Measurements from ENCODE around the gene RNPEPL1.
A peak's percentile ranks its signal among the peaks of the same experiment; 100 is the strongest.

The RNPEPL1 gene

DNA sequence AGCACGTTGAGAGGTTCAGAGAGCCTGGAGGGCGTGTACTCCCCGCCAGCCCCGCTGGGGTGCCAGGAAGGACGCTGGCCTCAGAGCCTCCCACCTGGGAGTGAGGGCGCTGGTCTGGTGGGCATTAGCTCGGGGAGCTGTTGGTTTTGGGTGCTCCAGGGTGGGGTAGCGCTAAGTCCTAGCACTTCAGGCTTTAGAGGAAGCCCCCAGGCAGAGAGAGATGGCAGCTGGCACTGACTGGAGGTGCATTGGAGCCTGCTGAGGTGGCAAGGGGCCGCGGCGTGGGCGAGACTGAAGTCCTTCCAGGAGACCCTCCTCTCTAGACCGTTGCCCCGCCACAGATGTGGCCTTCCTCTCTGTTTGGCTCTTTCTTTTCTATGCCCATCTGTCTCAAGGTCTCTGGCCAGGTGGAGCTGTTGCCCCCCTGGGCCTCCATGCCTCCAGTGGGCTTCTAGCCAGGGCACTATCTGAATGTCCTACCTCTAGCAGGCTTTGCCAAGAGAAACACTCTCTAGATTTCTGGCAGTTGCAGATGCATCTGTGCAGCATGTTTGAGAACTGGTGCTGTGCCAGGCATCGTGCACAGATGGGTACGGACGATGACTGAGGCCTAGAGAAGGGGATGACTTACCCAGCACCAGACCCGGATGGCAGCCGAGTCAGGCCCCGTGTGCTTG is 24.9 kb downstream of the RNPEPL1 start:
- DNase-seq, result no peak

DNA sequence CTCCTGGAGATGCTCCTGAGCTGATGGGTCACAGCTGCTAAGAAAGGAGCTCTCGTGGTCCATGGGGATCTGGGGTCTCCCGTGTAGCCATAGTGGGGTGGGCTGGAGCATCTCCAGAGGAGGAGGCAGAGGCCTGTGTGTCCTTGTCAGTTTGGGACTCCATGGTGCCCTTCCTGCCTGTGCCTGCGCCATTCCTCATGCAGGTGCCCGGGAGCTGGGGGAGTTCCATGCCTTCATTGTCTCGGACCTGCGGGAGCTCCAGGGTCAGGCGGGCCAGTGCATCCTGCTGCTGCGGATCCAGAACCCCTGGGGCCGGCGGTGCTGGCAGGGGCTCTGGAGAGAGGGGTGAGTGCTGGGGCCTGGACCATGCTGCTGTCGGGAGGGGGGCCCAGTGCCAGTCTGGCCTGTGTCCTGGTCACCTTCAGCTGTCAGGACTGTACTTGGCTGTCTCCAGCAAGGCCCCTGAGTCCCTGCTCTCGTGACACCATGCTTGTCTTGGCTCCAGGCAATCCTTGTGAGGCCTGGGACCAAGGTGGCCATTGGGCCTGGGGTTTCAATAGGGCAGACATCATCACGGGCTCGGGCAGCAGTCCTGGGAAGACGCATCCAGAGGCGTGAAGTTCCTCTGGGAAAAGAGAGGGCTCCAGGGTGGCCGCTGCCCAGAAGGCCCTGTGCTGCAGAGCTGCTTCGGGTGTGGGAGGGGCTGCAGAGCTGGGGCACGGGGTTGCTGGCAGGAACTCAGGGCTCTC is 25.6 kb downstream of the RNPEPL1 start:
- DNase-seq, result no peak

DNA sequence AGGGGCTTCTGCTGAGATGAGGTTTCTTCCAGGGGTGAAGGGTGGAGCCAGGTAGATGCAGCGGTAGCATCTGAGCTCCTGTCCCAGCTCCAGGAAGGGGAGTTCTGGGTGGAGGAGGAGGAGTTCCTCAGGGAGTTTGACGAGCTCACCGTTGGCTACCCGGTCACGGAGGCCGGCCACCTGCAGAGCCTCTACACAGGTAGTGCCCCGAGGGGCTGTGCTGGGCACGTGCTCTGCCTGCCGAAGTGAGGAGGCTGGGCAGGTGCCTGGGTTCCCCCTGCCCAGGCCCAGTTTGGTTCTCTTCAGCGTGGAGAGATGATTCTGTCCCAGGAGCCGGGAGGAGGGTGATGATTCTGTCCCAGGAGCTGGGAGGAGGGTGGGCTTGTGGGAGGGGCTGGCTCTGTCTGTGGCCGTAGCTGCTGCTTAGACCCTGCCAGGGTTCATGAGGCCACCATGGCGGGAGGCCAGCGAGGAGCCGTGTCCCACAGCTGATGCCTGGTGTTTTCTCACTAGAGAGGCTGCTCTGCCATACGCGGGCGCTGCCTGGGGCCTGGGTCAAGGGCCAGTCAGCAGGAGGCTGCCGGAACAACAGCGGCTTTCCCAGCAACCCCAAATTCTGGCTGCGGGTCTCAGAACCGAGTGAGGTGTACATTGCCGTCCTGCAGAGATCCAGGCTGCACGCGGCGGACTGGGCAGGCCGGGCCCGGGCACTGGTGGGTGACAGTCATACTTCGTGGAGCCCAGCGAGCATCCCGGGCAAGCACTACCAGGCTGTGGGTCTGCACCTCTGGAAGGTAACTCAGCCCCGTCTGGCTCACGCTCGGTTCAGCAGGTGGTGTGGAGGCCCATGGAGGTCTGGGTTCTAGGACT is 26.5 kb downstream of the RNPEPL1 start:
- no peak for DNase-seq

GRCh38 chr2:240595381-240596079 is 27.2 kb downstream of the RNPEPL1 start:
- DNase-seq, result peak; percentile 22 to 26

DNA sequence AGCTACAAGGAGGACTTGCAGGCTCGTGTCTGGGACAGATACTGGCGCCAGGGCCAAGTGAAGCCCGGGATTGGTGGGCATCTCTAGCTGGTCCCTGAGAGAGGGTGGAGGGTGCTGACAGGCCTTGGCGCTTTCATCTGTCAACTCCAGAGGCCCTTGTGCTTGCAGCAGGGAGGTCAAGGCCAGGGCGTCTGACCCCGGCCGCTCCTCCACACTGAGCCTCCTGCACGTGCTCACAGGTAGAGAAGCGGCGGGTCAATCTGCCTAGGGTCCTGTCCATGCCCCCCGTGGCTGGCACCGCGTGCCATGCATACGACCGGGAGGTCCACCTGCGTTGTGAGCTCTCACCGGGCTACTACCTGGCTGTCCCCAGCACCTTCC is 27.8 kb downstream of the RNPEPL1 start:
- no peak for DNase-seq

GRCh38 chr2:240596491-240596931 is 28.2 kb downstream of the RNPEPL1 start:
- DNase-seq, result no peak

DNA sequence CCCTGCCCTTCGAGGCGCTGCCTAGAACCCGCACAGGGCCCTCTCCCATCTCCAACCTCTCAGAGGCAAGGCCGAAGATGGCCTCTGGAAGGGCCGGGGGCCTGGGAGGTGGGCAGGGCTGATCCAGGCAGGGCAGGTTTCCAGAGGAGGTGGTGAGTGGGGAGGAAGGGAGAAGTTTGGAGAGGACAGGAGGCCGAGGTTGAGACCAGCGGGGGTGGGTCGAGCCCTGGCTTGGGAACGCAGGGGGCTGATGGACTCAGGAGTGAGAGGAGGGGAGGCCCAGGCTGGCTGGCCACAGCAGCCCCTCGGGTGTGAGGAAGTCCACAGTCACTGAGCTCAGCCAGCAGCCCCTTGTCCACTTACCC is 28.8 kb downstream of the RNPEPL1 start:
- no peak for DNase-seq

DNA sequence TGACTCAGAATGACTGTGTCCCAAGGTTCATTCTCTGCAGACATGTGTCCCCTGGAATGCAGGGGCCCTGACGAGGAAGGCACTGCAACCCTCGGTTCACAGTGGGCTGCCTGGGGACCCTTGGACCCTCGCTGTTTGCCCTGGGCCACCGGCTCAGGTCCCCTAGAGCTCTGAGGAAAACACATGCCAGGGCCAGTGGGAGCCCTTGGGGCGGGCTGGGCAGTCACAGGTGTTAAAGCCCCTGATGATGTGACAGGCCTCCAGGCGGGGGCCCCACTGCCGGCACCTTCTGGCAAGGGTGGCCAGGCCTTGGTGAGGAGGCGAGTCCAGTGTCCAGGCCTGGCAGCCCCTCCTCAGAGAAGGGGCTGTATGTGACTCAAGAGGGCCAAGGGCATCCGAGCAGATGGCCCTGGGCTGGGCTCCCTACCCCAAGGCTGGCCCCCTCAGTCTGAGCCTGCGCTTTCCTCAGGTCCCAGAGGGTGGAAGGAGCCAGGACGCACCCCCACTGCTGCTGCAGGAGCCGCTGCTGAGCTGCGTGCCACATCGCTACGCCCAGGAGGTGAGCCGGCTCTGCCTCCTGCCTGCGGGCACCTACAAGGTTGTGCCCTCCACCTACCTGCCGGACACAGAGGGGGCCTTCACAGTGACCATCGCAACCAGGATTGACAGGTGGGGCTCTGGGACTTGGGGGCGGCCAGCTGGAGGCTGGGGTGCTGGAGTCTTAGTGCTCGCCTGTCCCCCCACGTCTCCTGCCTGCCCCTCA is 29.3 kb downstream of the RNPEPL1 start:
- DNase-seq, result no peak

DNA sequence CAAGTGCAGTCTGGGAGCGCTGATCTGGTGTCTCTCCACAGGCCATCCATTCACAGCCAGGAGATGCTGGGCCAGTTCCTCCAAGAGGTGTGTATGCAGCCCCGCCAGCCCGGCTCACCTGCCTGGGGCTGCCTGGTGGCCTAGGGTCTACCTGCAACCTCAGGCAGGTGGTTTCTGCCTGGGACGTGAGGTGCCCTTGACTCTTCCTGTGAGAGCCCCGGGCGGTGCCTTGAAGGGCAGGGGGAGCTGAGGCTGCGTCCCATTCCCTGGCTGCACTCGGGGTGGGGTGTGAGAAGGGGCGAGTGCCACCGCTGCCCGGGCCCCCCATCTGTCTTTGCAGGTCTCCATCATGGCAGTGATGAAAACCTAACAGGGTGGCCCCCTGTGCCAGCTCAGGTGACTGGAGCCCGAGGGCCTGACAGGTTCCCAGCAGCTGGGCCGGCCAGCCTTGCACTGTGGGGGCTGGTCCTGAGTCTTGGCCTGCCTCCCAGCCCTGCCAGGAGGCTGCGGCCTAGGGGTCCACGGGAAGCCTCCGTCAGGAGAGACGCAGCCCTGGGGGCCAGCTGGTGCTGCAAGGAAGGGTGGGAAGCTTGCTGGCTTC is 30.1 kb downstream of the RNPEPL1 start:
- DNase-seq, result no peak

- no peak for DNase-seq
Measured at GRCh38 chr2:240599141-240599583, 30.9 kb downstream of the RNPEPL1 start.

- DNase-seq, result no peak
Measured at GRCh38 chr2:240600451-240600961, 32.2 kb downstream of the RNPEPL1 start.

DNA sequence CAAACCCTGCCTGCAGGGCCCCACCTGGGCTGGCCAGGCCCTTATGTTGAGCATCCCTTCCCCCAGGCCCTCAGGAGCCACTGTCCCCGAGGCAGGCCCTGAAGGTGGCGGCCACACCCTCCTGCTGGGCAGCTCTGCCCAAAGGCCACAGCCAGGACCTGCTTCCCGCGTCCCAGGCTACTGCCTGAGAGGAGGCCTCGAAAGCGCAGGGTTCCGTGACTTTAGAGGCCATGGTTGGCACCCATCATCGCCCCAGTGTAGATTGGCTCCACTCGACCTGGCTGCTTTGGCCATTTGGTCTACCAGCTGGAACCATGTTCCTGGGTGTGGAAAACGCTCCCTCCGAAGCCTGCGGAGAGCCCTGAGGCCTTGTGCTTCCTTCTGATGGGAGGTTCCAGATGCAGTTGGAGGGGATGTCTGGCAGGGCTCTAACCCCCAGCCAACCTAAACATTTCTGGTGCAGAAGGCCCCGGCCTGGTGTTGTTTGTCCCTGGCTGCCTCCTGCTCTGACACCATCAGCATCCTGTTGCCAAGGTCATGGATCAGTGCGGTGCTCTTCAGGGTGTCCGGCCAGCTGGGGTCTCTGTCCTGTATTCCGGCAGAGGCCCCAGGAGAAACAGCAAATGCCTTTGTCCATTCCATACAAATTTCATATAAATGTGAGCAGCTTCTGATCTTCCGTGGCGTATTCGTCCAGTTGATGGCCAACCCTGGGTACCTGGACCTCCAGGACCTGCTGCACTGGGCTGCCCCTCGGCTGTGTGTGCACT is 33.0 kb downstream of the RNPEPL1 start:
- no peak for DNase-seq

- DNase-seq, result no peak
Measured at GRCh38 chr2:240601831-240602160, 33.5 kb downstream of the RNPEPL1 start.

DNA sequence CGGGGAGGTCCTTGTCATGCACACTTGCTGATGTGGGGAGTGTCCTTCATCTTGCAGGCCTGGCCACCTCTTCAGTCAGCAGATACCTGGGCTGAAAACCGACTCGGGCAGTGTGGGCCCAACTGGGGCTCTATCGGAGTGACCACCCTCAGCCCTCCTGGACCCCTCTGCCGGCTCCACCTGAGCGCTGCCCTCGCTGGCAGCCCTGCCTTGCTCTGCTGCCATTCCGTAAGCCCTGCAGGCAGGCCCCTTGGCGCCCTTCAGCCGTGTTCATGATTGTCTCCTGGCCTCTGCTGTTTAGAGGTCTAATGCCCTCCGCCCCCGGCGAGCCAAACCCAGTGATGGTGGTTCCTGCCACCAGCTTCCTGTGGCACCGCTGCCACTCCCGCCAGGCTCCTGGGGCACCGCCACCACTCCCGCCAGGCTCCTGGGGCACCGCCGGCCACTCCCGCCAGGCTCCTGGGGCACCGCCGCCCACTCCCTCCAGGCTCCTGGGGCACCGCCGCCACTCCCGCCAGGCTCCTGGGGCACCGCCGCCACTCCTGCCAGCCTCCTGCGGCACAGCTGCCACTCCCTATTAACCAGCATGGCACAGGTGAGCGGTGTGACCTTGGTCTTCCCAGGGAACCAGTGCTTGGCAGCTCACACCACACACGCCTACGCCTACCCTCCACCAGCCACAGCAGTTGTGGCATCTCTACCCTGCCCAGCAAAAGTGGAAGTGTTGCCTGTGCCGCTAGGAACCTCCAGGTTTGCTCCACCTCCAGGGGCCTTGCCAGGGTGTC is 34.2 kb downstream of the RNPEPL1 start:
- no peak for DNase-seq

- DNase-seq, result no peak
Measured at GRCh38 chr2:240603081-240603835, 35.0 kb downstream of the RNPEPL1 start.

- no peak for DNase-seq
Measured at GRCh38 chr2:240603846-240604245, 35.6 kb downstream of the RNPEPL1 start.

DNA sequence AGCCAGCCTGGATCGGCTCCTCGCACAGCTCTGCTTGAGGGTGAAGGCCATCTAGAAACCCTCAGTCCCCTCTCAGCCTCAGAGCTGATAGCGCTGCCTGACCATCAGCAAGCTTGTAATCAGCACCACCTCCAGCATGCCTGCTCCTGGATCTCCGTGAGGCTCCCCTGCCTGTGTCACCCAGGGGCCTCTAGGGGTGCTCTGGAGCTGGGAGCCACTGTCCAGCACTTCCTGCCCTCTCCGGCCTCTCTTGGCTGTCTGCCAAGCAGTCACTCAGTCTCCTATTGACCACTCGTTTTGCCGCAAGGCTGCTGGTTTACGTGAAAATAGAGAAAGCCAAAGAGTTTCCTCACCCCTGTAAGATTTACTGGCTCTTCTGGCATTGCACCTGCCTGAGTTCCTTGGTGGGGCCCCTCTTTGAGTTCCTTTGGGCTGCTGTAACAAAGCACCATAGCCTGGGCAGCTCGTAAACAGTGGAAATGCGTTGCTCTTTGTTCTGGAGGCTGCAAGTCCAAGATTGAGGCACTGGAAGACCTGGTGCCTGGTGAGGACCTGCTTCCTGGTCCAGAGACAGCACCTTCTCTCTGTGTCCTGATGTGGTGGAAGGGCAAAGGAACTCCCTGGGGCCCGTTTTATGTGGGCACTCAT is 36.1 kb downstream of the RNPEPL1 start:
- DNase-seq, result no peak

DNA sequence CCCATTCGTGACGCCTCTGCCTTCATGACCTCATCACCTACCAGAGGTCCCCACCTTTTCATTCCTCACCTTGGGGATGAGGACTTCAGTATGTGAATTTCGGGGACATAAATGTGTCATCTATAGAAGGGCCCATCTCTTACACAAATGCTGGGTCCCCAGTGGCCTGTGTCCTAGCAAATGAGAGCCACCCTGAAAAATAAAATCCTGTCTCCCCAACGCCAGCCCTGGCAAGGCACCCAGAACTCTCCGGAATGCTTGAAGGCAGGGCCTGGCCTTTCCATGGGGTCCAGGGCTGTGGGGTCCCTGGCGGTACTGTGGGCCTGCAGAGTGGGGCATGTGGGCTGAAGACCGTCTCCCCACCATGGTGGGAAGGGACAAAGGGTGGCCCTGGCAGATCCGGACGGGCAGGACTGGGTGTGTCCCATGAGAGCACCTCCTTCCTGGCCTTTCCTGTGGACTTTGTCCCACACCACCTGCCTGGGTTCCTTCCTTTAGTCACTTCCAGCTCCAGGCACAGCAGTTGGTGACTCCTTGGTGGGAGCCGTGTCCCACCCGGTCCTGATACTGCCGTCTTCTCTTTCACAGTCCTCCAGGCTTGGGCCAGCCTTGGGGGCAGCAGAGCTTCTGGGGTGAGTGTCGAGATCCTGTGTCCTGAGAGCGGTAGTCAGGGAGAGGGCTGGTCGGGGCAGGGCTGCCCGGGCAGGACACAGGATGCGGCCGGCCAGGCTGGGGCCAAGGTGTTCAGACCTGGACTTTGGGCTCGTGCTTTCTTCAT is 36.8 kb downstream of the RNPEPL1 start:
- no peak for DNase-seq

All from stimulated activated CD4-positive, alpha-beta T cell treated with anti-CD3 and anti-CD28 coated beads, Interleukin-2, amount 100 ng/mL, for 48 hours (primary cell).